OCI-LY1 (cell line): ENCODE data around the gene PNPLA5.
"Not testable (repeated sequence)": the region's sequence is repeated elsewhere in the genome, so short reads cannot be mapped to it uniquely, and the experiment has no call there.

Experiments used
- H2AFZ ChIP-seq: fragments of 200-600 bp; sonication (generic), shearing (Covaris generic); 2 replicates; pipeline ENCODE4 v1.6.0; 2014; ENCODE audit warnings: antibody characterized with exemption, mild to moderate bottlenecking, low read length
- H3F3A ChIP-seq: fragments of 200-600 bp; sonication (generic), shearing (Covaris generic); 2 replicates; pipeline ENCODE4 v1.6.0; 2014; ENCODE audit warnings: mild to moderate bottlenecking, antibody characterized with exemption, low read length, moderate library complexity; ENCODE audit not compliant: insufficient read depth
- H3K27ac ChIP-seq: fragments of 200-600 bp; sonication (generic); 2 replicates; pipeline ENCODE4 v1.5.1; 2014; ENCODE audit warnings: low read length, mixed run types, mild to moderate bottlenecking, low read depth; ENCODE audit not compliant: poor library complexity, severe bottlenecking
- H3K27me3 ChIP-seq: fragments of 200-600 bp; sonication (generic); 2 replicates; pipeline ENCODE4 v1.6.0; 2014; ENCODE audit warnings: antibody characterized with exemption, mild to moderate bottlenecking, low read length, moderate library complexity; ENCODE audit not compliant: insufficient read depth
- H3K36me3 ChIP-seq: fragments of 200-600 bp; sonication (generic); 2 replicates; pipeline ENCODE4 v1.6.1; 2014; ENCODE audit warnings: mild to moderate bottlenecking, antibody characterized with exemption, low read length, moderate library complexity, mixed read lengths; ENCODE audit not compliant: insufficient read depth
- H3K4me1 ChIP-seq: fragments of 200-600 bp; sonication (generic); 2 replicates; pipeline ENCODE4 v1.5.1; 2014; ENCODE audit warnings: mild to moderate bottlenecking, low read length, moderate library complexity; ENCODE audit not compliant: insufficient read depth, severe bottlenecking
- H3K4me2 ChIP-seq: fragments of 200-600 bp; sonication (generic), shearing (Covaris generic); 2 replicates; pipeline ENCODE4 v1.6.1; 2014; ENCODE audit warnings: low read length
- H3K4me3 ChIP-seq: fragments of 200-600 bp; sonication (generic); 2 replicates; pipeline ENCODE4 v1.5.1; 2014; ENCODE audit warnings: low read length, low read depth, mild to moderate bottlenecking, mixed read lengths; ENCODE audit not compliant: poor library complexity, severe bottlenecking
- H3K79me2 ChIP-seq: fragments of 200-600 bp; shearing (Covaris generic); 2 replicates; pipeline ENCODE4 v1.6.1; 2016; ENCODE audit warnings: mixed run types, low read length, mixed read lengths; ENCODE audit not compliant: insufficient read depth
- H3K9ac ChIP-seq: fragments of 200-600 bp; sonication (generic), shearing (Covaris generic); 2 replicates; pipeline ENCODE4 v1.6.1; 2014; ENCODE audit warnings: mild to moderate bottlenecking, low read length, mixed read lengths
- H3K9me2 ChIP-seq: fragments of 200-600 bp; sonication (generic), shearing (Covaris generic); 2 replicates; pipeline ENCODE4 v1.6.1; 2014; ENCODE audit warnings: low read depth, mild to moderate bottlenecking, low read length, mixed read lengths
- H3K9me3 ChIP-seq: fragments of 200-600 bp; shearing (Covaris generic); 2 replicates; pipeline ENCODE4 v1.6.1; 2014; ENCODE audit warnings: low read length, mixed read lengths
- H4K20me1 ChIP-seq: fragments of 200-600 bp; sonication (generic), shearing (Covaris generic); 2 replicates; pipeline ENCODE4 v1.6.0; 2016; ENCODE audit warnings: mild to moderate bottlenecking, low read length; ENCODE audit not compliant: insufficient read depth
- CTCF ChIP-seq: fragments of 200-600 bp; sonication (generic), shearing (Covaris generic); IDR thresholded peaks from 2 replicates; pipeline ENCODE4 v1.5.1; 2017; ENCODE audit warnings: mild to moderate bottlenecking, antibody characterized with exemption, low read length, moderate library complexity, mixed read lengths
- EZH2 ChIP-seq: fragments of 200-600 bp; sonication (generic), shearing (Covaris generic); IDR thresholded peaks from 2 replicates; pipeline ENCODE4 v1.8.0; 2017; ENCODE audit warnings: borderline replicate concordance, mixed run types, mild to moderate bottlenecking, antibody characterized with exemption, low read length, moderate library complexity, mixed read lengths

Gene PNPLA5

GRCh38 chr22:43876866-43877509, 14.8 kb downstream of the PNPLA5 start:
- no peaks in the 10 kb centered on the region for H3K36me3 ChIP-seq
- no peak overlapping the region for H3K9ac ChIP-seq
- H3K4me1 ChIP-seq: no peaks in the 10 kb centered on the region
- H3F3A ChIP-seq: no peaks in the 10 kb centered on the region
- no peak overlapping the region for H2AFZ ChIP-seq
- no peak overlapping the region for H3K4me2 ChIP-seq
- H3K9me2 ChIP-seq: no peaks in the 10 kb centered on the region
- no peak overlapping the region for H3K27ac ChIP-seq
- TF ChIP-seq CTCF (no peak), EZH2 (no peak)
- H4K20me1 ChIP-seq: no peaks in the 10 kb centered on the region
- H3K9me3 ChIP-seq: no peaks in the 10 kb centered on the region
- H3K4me3 ChIP-seq: no peak overlapping the region
- no peaks in the 10 kb centered on the region for H3K79me2 ChIP-seq
- H3K27me3 ChIP-seq: no peaks in the 10 kb centered on the region

GRCh38 chr22:43869799-43870198, 22.0 kb downstream of the PNPLA5 start:
- Histone ChIP-seq H2AFZ (no peak overlapping the region), H3K27ac (no peak overlapping the region), H4K20me1 (no peaks in the 10 kb centered on the region), H3K36me3 (no peaks in the 10 kb centered on the region), H3K9ac (no peak overlapping the region), H3K4me2 (no peak overlapping the region), H3K27me3 (no peaks in the 10 kb centered on the region), H3K9me2 (no peaks in the 10 kb centered on the region), H3K4me3 (no peak overlapping the region), H3K9me3 (no peaks in the 10 kb centered on the region), H3K79me2 (no peaks in the 10 kb centered on the region), H3F3A (no peaks in the 10 kb centered on the region), H3K4me1 (no peaks in the 10 kb centered on the region)
- TF ChIP-seq CTCF: no peak
- no peak for TF ChIP-seq EZH2

GRCh38 chr22:43869001-43869400, 22.8 kb downstream of the PNPLA5 start:
- not testable (repeated sequence) for H3F3A ChIP-seq, H3K4me3 ChIP-seq, H3K9ac ChIP-seq, H3K36me3 ChIP-seq, H3K4me2 ChIP-seq, H3K79me2 ChIP-seq, H3K9me3 ChIP-seq, H3K27me3 ChIP-seq, H3K27ac ChIP-seq, H4K20me1 ChIP-seq, H3K4me1 ChIP-seq, H3K9me2 ChIP-seq, H2AFZ ChIP-seq
